Measurements from ENCODE around the gene MBP.
"Not testable (repeated sequence)": the region's sequence is repeated elsewhere in the genome, so short reads cannot be mapped to it uniquely, and the experiment has no call there.

Gene MBP

GRCh38 chr18:77043541-77044280 lies 88.9 kb downstream of the MBP start:
- DNase-seq = no peak

- no peak for DNase-seq
Observed at GRCh38 chr18:77042583-77042982, 90.0 kb downstream of the MBP start.

- no peak for DNase-seq
Observed at GRCh38 chr18:77039196-77040130, 93.1 kb downstream of the MBP start.

- no peak for DNase-seq
Observed at GRCh38 chr18:77038182-77038858, 94.3 kb downstream of the MBP start.

GRCh38 chr18:77037567-77037966 lies 95.0 kb downstream of the MBP start:
- no peak for DNase-seq

GRCh38 chr18:77035380-77036187 lies 97.0 kb downstream of the MBP start:
- no peak for DNase-seq

GRCh38 chr18:77033575-77033974 lies 99.0 kb downstream of the MBP start:
- no peak for DNase-seq

- DNase-seq = no peak
Observed at GRCh38 chr18:77032181-77032701, 100.3 kb downstream of the MBP start.

GRCh38 chr18:77031662-77032061 lies 100.9 kb downstream of the MBP start:
- no peak for DNase-seq

GRCh38 chr18:77030201-77030600 lies 102.4 kb downstream of the MBP start:
- no peak for DNase-seq

GRCh38 chr18:77025831-77026363 lies 106.7 kb downstream of the MBP start:
- DNase-seq = no peak

- no peak for DNase-seq
Observed at GRCh38 chr18:77025123-77025522, 107.5 kb downstream of the MBP start.

GRCh38 chr18:77024476-77024875 lies 108.1 kb downstream of the MBP start:
- no peak for DNase-seq

GRCh38 chr18:77023102-77023782 lies 109.3 kb downstream of the MBP start:
- DNase-seq = no peak

GRCh38 chr18:77022556-77022955 lies 110.0 kb downstream of the MBP start:
- DNase-seq = no peak

GRCh38 chr18:77022116-77022515 lies 110.5 kb downstream of the MBP start:
- DNase-seq = no peak

- DNase-seq = not testable (repeated sequence)
Observed at GRCh38 chr18:77021478-77021877, 111.1 kb downstream of the MBP start.

- no peak for DNase-seq
Observed at GRCh38 chr18:77021075-77021474, 111.5 kb downstream of the MBP start.

- no peak for DNase-seq
Observed at GRCh38 chr18:77020561-77020960, 112.0 kb downstream of the MBP start.

GRCh38 chr18:77019641-77020040 lies 112.9 kb downstream of the MBP start:
- DNase-seq = no peak

GRCh38 chr18:77018650-77019049 lies 113.9 kb downstream of the MBP start:
- DNase-seq = not testable (repeated sequence)
